Measurements from ENCODE around the gene TSHZ3. TPM values are rescaled to one million over a fixed set of nuclear protein-coding genes. Genes with fewer than 3 reads are reported as not detected.

Gene TSHZ3
- total RNA-seq, 1 donor: 0.81 TPM

- DNase-seq (ENCODE audit: low read depth in 2 of 3, low spot score in 2 of 3): no peak
Observed at GRCh38 chr19:31290931-31291590, 58.2 kb downstream of the TSHZ3 start.

DNA sequence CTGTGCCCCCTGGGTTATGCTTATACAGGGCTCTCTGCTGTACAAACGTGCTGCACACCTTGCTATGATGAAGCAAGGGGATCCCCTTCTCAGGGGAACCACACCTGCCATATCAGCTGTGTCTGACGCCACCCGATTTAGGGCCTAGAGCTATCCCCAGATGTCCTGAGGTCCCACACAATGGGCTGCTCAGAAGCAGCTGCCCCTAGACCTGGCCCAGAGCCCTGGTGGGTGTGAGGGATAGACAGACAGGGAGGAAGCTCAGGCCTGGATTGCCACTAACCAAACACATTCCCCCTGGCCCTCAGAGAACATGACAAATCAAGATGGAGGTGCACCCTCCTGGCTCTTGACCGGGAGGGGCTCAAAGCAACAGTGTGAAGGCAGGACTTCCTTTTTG, 59.3 kb downstream of the TSHZ3 start:
- no peak for DNase-seq (ENCODE audit: low read depth in 2 of 3, low spot score in 2 of 3)

GRCh38 chr19:31289381-31289880, 59.8 kb downstream of the TSHZ3 start:
- DNase-seq (ENCODE audit: low read depth in 2 of 3, low spot score in 2 of 3): no peak

DNA sequence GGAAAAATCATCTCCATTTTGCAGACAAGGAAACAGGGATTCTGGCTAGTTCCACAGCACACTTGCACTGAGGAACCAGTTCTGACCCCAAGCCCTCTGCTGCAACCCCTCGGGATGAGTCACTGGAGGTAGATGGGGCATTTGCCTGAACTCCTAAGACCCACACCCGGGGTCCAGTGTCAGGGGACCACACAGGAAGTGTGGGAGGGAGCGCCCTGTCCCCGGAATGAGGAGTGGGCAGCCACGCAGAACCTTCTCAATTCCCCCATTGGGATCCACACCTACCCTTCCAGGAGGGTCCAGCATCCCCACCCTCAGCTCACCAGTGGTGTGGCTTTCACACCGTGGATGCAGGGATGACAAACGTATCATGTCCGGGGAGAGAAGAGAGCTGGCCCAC, 62.7 kb downstream of the TSHZ3 start:
- DNase-seq (ENCODE audit: low read depth in 2 of 3, low spot score in 2 of 3): no peak

DNA sequence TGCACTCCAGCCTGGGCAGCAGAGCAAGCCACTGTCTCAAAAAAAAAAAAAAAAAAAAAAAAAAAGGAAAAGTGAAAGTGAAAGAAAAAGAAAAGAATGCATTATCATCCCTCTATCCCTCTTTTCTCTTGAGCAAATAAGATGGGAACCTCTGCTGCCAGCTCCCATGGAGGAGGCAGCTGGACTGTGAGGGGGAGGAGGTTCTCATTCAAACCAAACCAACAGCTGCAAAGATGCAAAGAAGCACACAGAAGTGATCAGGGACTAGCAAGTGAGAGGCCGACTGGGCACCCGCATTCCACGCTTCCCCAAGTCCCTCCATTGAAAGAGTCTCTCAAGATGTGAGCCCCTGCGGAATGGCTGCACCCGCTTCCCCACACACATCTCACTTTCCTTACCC, 63.5 kb downstream of the TSHZ3 start:
- DNase-seq (ENCODE audit: low read depth in 2 of 3, low spot score in 2 of 3): no peak

DNA sequence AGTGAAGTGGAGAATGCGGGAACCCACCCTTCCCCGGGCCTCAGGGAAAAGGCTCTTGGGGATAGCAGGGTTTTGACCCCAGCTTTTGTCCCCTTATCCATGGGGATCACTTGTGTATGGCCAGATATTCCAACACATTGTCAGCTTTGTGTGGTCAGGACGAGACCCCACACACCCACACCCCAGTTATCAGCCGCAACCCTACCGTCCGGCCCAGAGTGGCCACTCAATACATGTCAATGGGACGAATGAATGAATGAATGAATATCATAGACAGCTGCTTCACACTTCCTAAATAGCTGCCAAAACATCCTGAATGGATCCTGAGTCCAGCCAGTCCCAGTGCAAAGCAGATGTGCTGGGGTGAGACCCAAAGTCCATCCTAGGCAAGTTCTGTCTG, 64.6 kb downstream of the TSHZ3 start:
- no peak for DNase-seq (ENCODE audit: low read depth in 2 of 3, low spot score in 2 of 3)

- DNase-seq (ENCODE audit: low read depth in 2 of 3, low spot score in 2 of 3): no peak
Observed at GRCh38 chr19:31283701-31284100, 65.5 kb downstream of the TSHZ3 start.

DNA sequence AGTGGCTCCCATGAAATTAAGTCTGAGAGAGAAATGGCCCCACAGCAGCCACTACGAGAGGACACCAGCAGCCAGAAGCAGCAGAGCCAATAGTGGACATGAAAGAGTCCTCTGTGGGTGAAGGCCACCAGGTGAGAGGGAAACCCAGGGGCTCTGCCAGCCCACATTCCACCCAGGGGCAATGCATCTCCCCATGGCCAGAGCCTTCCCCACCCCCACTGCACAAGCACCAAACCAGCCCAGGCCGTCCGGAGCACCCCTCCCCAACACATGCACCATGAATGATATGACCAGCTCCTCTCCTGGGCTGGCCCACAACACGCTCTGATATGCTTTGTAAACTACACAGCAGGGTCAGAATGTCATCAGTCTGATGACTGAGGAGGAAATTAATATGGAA, 66.9 kb downstream of the TSHZ3 start:
- DNase-seq (ENCODE audit: low read depth in 2 of 3, low spot score in 2 of 3): no peak

DNA sequence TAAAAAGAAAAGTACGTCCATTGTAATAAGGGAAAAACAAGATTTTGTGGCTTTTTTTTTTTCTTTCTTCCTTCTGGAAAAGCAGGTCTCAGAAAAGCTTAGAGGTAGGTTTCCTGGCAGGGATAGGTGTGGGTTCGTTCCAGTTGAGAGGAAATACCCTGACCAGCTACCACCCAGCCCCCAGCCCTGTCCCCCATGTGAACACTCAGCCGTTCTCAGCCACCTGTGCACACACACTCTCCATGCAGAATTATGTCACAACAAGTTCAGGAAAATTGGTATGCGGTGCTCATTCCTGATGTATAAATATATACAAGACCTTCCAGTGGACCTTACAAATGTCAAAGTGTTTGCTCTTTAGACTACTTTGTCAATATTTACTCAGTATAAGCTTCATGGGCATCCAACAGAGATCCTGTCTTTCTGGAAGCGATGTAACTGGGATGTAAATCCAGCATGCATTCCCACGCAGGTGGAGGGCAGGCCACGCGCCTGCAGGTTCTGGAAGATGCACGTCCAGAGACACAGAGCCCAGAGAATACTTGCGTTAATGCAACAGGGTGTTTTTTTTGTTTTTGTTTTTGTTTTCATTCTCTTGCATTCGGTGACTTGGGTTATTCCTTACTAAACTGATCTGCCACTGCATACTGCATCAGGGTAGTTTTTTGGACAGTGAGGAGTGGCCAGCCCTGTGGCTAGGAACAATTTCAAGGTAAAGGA, 68.8 kb downstream of the TSHZ3 start:
- no peak for DNase-seq (ENCODE audit: low read depth in 2 of 3, low spot score in 2 of 3)

GRCh38 chr19:31279436-31279765, 69.8 kb downstream of the TSHZ3 start:
- DNase-seq (ENCODE audit: low read depth in 2 of 3, low spot score in 2 of 3): no peak

GRCh38 chr19:31278555-31279435, 70.4 kb downstream of the TSHZ3 start:
- no peak for DNase-seq (ENCODE audit: low read depth in 2 of 3, low spot score in 2 of 3)

DNA sequence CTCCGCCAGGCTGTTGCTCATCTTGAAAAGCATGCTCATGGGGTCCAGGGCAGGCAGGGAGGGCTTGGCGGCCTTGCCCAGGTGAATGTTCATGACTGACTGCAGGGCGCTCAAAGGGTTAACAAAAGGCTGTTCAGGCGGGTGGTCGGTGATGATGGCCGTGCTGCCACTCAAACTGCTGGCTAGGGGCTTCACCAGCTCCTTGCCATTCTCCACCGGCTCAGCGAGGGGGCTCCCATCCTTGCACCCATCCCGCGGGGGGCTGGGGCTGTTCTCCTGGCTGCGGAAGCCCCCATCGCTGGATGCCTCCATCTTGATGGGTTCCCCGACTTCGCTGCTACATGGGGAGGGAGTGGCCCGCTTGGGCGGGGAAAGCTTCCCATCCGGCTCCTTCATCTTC, 71.7 kb downstream of the TSHZ3 start:
- DNase-seq (ENCODE audit: low read depth in 2 of 3, low spot score in 2 of 3): no peak

DNA sequence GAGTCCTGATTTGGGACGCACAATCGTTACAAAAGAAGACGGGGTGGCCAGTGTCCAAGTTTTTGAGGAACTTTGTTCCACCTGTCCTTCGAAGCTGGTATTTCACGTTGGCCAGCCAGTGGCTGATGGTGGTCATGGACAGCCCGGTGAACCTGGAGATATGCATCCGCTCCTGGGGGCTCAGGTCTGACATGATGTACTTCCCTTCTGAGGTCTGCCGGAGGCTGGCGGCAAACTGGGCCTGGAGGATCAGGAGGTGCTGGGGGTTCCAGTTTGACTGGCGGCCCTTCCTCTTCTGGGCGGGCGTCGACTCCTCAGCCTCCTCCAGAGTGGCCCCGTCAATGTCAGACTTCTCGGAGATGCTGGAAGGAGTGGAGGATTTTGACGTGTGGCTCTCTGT, 72.4 kb downstream of the TSHZ3 start:
- DNase-seq (ENCODE audit: low read depth in 2 of 3, low spot score in 2 of 3): no peak

- DNase-seq (ENCODE audit: low read depth in 2 of 3, low spot score in 2 of 3): peak in 1 of 3 donors; percentile 18
Observed at GRCh38 chr19:31275068-31275334, 74.2 kb downstream of the TSHZ3 start.

DNA sequence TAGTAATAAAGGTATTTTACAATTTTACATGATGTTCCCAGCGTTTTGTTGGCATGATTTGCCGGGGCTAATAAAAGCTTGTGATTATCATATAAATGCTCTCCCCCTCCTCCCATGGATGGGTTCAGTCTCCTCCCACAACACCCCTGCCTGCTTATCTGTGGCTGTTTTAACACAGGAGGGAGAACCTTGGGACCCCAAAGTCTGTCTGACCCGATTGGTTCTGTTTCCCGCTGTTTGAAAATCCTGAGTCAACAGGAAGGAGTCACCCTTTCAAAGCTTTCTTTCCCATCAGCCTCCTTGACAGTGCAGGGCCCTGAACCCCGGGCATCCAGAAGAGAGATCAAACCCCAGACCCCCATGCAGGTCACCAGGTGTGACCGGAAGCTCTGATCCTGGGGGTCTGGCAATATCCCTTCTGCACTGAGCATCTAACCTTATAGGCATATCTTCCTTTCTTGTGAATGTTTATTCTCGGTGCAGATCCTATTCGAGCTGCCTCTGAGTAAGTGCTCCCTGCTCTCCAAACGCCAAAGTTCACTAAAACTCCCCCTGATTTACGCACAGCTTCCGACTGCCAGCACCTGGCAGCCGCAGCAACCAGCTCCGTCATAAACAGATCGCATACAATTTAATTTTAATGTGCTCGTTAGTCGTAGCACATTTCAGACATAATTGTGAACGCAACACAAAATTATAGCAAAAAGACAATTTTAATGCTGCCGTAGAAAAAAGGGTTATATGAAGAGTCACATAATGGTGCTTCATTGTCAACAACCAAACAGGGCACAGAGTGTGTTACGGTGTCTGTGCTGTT, 74.8 kb downstream of the TSHZ3 start:
- DNase-seq (ENCODE audit: low read depth in 2 of 3, low spot score in 2 of 3): no peak

DNA sequence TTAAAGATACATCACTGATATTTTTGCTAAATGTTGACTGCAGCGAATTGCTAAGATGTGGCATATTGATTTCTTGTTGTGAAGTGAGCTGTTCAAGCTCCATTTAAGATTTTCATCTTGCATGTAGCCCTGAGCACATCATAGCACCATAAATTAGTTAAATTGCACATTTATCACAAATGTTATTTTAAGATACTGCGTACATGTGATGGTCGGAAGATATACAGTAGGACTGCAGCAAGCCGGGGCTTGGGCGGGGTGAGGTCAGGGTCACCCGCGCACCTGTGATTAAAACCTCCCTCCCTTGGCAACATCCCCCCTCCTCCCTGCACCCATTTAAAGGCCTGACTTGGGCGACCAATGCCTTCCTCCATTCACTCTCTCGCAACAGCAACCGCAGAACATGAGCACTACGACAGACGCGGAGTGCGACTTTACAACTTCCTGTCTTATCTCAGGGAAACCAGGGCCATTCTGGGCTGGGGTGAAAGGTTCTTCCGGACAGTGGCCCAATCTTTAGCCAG, 76.6 kb downstream of the TSHZ3 start:
- DNase-seq (ENCODE audit: low read depth in 2 of 3, low spot score in 2 of 3): no peak

- no peak for DNase-seq (ENCODE audit: low read depth in 2 of 3, low spot score in 2 of 3)
Observed at GRCh38 chr19:31271306-31271911, 77.8 kb downstream of the TSHZ3 start.

DNA sequence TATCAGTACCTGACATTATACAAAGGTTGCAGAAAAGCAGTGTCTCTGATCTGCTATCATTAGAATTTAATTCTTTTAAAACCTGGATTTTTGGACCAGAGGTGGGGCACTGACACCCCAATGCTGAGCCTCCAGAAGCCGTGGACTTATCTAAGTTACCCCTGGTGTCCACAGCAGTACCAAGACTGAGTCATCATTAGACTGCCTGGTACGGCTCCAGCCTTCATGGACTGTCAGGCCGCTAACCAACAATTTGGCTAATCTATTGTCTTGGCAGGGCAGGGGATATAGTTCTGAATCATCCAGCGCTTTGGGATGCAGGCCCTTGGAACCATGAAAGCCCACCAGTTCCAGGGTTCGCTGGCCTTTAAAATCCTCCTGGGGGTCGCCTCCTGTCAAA, 78.3 kb downstream of the TSHZ3 start:
- DNase-seq (ENCODE audit: low read depth in 2 of 3, low spot score in 2 of 3): no peak

DNA sequence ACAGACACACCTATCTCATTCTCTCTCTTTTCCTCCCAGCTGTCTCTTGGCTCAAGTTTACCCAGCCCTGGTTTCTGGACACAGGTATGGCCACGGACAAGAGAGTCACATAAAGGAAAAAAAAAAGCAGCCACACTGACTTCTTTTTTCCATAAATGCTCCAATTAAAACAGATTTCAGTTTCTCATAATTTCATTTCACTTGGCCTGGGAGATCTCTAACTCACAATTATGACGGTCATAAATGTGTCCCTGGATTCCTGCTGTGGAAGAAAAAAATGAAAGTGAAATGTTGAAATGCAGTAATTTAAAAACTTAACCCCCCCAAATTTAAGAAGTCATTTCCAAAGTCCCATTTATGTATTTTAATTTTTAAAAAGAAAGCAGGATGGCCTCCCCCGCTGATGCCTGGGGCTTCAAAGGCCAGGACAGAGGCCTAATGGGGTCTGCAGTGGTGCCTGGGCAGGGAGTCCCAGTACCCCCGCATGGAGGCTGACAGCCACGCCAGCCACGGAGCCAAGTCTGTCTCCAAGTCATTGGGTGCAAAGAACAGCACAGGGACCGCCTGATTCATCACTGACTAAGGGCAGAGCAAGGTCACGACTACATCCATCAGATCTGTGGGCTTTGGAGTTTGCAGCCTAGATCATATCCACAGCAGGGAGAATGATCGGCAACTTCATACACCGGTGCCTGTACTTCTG, 79.7 kb downstream of the TSHZ3 start:
- no peak for DNase-seq (ENCODE audit: low read depth in 2 of 3, low spot score in 2 of 3)
